Endometrial microvascular endothelial cells (primary cell): ENCODE results near the gene NOS1AP. TPM values are rescaled to one million over a fixed set of nuclear protein-coding genes. Genes with fewer than 3 reads are reported as not detected.

Experiments
- in situ Hi-C: cut with HindIII; loops from 2 replicates; pipeline ENCODE4 v1.10.0; 2017; ENCODE audit warnings: low sequenced_read_pairs, low pct_unique_long_range_greater_than_20kb; ENCODE audit errors: inconsistent ontology term
- total RNA-seq: library from RNA; depleted of rRNA; stranded (reverse); fragments of >200 nt; gene quantifications from one replicate; pipeline ENCODE4 v1.2.3, GENCODE V29; 2015; ENCODE audit errors: inconsistent ontology term

NOS1AP gene
- total RNA-seq, 1 donor from 2014 or later = 3.1 TPM

- in situ Hi-C loops = no loop called here
These were observed 306.0 kb downstream of the NOS1AP start for GRCh38 chr1:162375463-162375862.

- in situ Hi-C loops = no loop called here
These were observed 307.2 kb downstream of the NOS1AP start, which contains the start of gene SPATA46 for GRCh38 chr1:162376691-162377090. TSS of gene SPATA46 (minus strand) at chr1:162376854. CDS start at chr1:162376790, 64 bp downstream.

GRCh38 chr1:162380061-162380846 lies 310.8 kb downstream of the NOS1AP start:
- in situ Hi-C loops = no loop called here

GRCh38 chr1:162381383-162381782 lies 311.9 kb downstream of the NOS1AP start, which contains the start of gene C1orf226:
TSS of gene C1orf226 (plus strand) at chr1:162381728. CDS start at chr1:162381902, 174 bp downstream.
- in situ Hi-C loops = no loop called here

GRCh38 chr1:162381941-162382750 lies 312.7 kb downstream of the NOS1AP start:
- in situ Hi-C loops = no loop called here

- in situ Hi-C loops = no loop called here
These were observed 313.6 kb downstream of the NOS1AP start for GRCh38 chr1:162383091-162383490.

GRCh38 chr1:162383516-162383915 lies 314.0 kb downstream of the NOS1AP start:
- in situ Hi-C loops = no loop called here

GRCh38 chr1:162384116-162384515 lies 314.6 kb downstream of the NOS1AP start:
- in situ Hi-C loops = no loop called here

- in situ Hi-C loops = no loop called here
These were observed 315.2 kb downstream of the NOS1AP start for GRCh38 chr1:162384601-162385279.

- in situ Hi-C loops = no loop called here
These were observed 315.8 kb downstream of the NOS1AP start for GRCh38 chr1:162385280-162385623.

GRCh38 chr1:162385702-162386101 lies 316.2 kb downstream of the NOS1AP start:
- in situ Hi-C loops = no loop called here

GRCh38 chr1:162386292-162387225 lies 317.1 kb downstream of the NOS1AP start:
- in situ Hi-C loops = no loop called here

GRCh38 chr1:162387226-162388082 lies 318.0 kb downstream of the NOS1AP start:
- in situ Hi-C loops = no loop called here

- in situ Hi-C loops = no loop called here
These were observed 318.6 kb downstream of the NOS1AP start for GRCh38 chr1:162388083-162388594.

- in situ Hi-C loops = no loop called here
These were observed 319.1 kb downstream of the NOS1AP start for GRCh38 chr1:162388615-162389014.

GRCh38 chr1:162389021-162389818 lies 319.7 kb downstream of the NOS1AP start:
- in situ Hi-C loops = no loop called here

GRCh38 chr1:162389971-162390370 lies 320.5 kb downstream of the NOS1AP start:
- in situ Hi-C loops = no loop called here
